Measurements from ENCODE around the gene KIF6. TPM values are rescaled to one million over a fixed set of nuclear protein-coding genes. Genes with fewer than 3 reads are reported as not detected.

Gene KIF6
- total and polyA plus RNA-seq, 2 donors (not counting 1 experiment from before 2014, with no cell fraction given) = not detected

DNA sequence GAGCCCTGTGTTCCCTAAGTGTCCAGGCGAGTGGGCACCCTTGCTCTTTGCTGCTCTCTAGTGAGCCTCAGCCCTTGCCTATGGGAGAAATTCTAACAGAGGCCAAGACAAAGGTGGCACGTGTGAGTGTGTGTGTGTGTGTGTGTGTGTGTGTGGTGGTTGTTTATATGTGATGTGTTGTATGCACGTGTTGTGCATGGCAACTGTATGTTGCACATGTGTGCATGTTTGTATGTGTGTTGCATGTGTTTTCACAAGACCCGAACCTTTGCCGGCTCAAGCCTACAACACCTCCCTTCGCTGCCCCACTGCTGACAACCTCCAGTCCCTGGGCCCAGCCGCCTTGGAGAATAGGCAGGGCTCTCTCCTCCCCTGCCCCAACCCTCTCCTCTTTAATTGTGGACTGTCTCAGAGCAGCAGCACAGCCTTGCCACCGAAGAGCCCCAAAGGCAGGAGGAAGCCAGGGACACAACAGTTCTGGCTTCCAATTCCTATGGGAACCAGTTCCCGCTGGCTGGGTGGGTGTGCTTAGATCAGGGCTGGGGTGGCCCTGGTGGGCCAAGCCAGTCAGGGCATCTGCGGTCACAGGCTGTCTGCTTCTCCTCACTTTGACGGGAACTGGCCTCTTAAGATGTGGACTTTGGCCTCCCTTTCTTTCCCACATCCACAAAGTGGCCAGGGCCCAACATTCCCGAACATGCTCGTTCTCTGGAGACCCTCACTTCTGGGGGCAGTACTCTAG lies 405.4 kb downstream of the KIF6 start:
- Mint-ChIP-seq H3K4me1 (peaks cover 8% of the 10 kb centered on the region), H3K4me3 (no peak overlapping the region), H3K27me3 (peaks cover 32% of the 10 kb centered on the region), H3K9me3 (ENCODE audit: insufficient read depth) (no peaks in the 10 kb centered on the region), H3K27ac (no peak overlapping the region)
- ATAC-seq (ENCODE audit: low read depth) (no peak), DNase-seq (no peak)
- TF ChIP-seq, protein P1, sequence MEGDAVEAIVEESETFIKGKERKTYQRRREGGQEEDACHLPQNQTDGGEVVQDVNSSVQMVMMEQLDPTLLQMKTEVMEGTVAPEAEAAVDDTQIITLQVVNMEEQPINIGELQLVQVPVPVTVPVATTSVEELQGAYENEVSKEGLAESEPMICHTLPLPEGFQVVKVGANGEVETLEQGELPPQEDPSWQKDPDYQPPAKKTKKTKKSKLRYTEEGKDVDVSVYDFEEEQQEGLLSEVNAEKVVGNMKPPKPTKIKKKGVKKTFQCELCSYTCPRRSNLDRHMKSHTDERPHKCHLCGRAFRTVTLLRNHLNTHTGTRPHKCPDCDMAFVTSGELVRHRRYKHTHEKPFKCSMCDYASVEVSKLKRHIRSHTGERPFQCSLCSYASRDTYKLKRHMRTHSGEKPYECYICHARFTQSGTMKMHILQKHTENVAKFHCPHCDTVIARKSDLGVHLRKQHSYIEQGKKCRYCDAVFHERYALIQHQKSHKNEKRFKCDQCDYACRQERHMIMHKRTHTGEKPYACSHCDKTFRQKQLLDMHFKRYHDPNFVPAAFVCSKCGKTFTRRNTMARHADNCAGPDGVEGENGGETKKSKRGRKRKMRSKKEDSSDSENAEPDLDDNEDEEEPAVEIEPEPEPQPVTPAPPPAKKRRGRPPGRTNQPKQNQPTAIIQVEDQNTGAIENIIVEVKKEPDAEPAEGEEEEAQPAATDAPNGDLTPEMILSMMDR (IDR thresholded peaks at IDR 0.05) = no peak
- no peak for TF ChIP-seq EZH2 (IDR thresholded peaks at IDR 0.05; ENCODE audit: borderline replicate concordance, insufficient read depth, low read depth, low read length, poor library complexity, severe bottlenecking)
- Histone ChIP-seq H3K9ac (ENCODE audit: low read length) (no peak overlapping the region), H3K36me3 (replicated peaks in 1 of 2; ENCODE audit: control extremely low read depth in 1 of 2, control insufficient read depth in 1 of 2, extremely low read depth in 1 of 2, insufficient read depth in 2 of 2, low read length in 1 of 2) (no peaks in the 10 kb centered on the region), H3K79me2 (ENCODE audit: control insufficient read depth, insufficient read depth, low read length) (no peaks in the 10 kb centered on the region), H4K20me1 (ENCODE audit: control insufficient read depth, insufficient read depth, low read length, poor library complexity, severe bottlenecking) (no peaks in the 10 kb centered on the region), H2AFZ (ENCODE audit: insufficient read depth, low read depth, low read length, poor library complexity, severe bottlenecking) (no peak overlapping the region), H3K27ac (ENCODE audit: low read length in 2 of 2) (no peak overlapping the region), H3K4me3 (ENCODE audit: control extremely low read depth in 1 of 5, extremely low read depth in 1 of 5, insufficient read depth in 1 of 5, low read depth in 2 of 5, low read length in 4 of 5) (no peak overlapping the region), H3K27me3 (replicated peaks in 1 of 4; ENCODE audit: control extremely low read depth in 1 of 4, control insufficient read depth in 3 of 4, insufficient read depth in 4 of 4, low read length in 3 of 4) (peaks cover 0 to 11% (median under 1%) of the 10 kb centered on the region in 4 experiments), H3K9me3 (ENCODE audit: control extremely low read depth in 1 of 3, control insufficient read depth in 2 of 3, insufficient read depth in 1 of 3, low read length in 2 of 3) (peaks cover 0 to 4% (median 0%) of the 10 kb centered on the region in 3 donors), H3K4me1 (ENCODE audit: control insufficient read depth in 2 of 2, insufficient read depth in 2 of 2, low read length in 2 of 2) (peaks cover under 1 to 13% of the 10 kb centered on the region in 2 donors), H3K4me2 (replicated peaks; ENCODE audit: low read depth, low read length, poor library complexity, severe bottlenecking) (no peak overlapping the region)
- POLR2A ChIA-PET = no interaction called here
- intact Hi-C loops (cut with micrococcal nuclease) = no loop called here
- WGBS (ENCODE audit: insufficient coverage) = 78% methylated on average over 11 of the region's 13 CpGs
- CTCF ChIA-PET = no interaction called here

DNA sequence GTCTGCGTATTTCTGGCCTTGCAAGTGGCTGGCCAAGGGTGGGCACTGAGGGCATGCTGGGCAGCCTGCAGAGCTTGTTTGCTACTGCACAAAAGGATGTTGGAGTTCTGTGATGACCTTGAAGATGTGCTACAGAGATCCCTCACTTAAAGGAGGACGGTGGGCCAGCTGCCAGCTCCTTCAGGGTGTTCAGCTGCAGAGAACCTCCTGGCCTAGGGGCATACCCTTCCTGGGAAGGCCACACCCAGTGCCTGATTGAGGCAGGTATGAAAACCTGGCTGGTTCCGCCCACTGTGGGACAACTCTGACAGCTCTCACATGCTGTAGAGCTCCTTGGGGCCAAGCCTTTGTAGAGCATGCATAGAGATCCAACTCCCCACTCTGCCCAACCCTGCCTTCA lies 408.0 kb downstream of the KIF6 start:
- DNase-seq (no peak), ATAC-seq (ENCODE audit: low read depth) (no peak)
- H3K27ac ChIP-seq (ENCODE audit: low read length in 2 of 2) = no peak overlapping the region
- H2AFZ ChIP-seq (ENCODE audit: insufficient read depth, low read depth, low read length, poor library complexity, severe bottlenecking) = no peak overlapping the region
- TF ChIP-seq EZH2 (IDR thresholded peaks at IDR 0.05; ENCODE audit: borderline replicate concordance, insufficient read depth, low read depth, low read length, poor library complexity, severe bottlenecking) = no peak
- TF ChIP-seq, protein P1 (IDR thresholded peaks at IDR 0.05) = no peak
- Mint-ChIP-seq H3K9me3 (ENCODE audit: insufficient read depth) (no peaks in the 10 kb centered on the region), H3K4me1 (peaks cover 22% of the 10 kb centered on the region), H3K4me3 (no peak overlapping the region), H3K27me3 (peaks cover 24% of the 10 kb centered on the region), H3K27ac (no peak overlapping the region)
- no peaks in the 10 kb centered on the region for H3K36me3 ChIP-seq (replicated peaks in 1 of 2; ENCODE audit: control extremely low read depth in 1 of 2, control insufficient read depth in 1 of 2, extremely low read depth in 1 of 2, insufficient read depth in 2 of 2, low read length in 1 of 2)
- H3K9me3 ChIP-seq (ENCODE audit: control extremely low read depth in 1 of 3, control insufficient read depth in 2 of 3, insufficient read depth in 1 of 3, low read length in 2 of 3) = peaks cover 0 to 9% (median 0%) of the 10 kb centered on the region in 3 donors
- peaks cover 23 to 34% of the 10 kb centered on the region in 2 donors for H3K4me1 ChIP-seq (ENCODE audit: control insufficient read depth in 2 of 2, insufficient read depth in 2 of 2, low read length in 2 of 2)
- intact Hi-C loops (cut with micrococcal nuclease) = no loop called here
- ChIA-PET POLR2A (no interaction called here), CTCF (no interaction called here)
- H3K9ac ChIP-seq (ENCODE audit: low read length) = no peak overlapping the region
- no peak overlapping the region for H3K4me3 ChIP-seq (ENCODE audit: control extremely low read depth in 1 of 5, extremely low read depth in 1 of 5, insufficient read depth in 1 of 5, low read depth in 2 of 5, low read length in 4 of 5)
- 89% methylated on average over 3 of the region's 3 CpGs for WGBS (ENCODE audit: insufficient coverage)
- H3K79me2 ChIP-seq (ENCODE audit: control insufficient read depth, insufficient read depth, low read length) = no peaks in the 10 kb centered on the region
- peaks cover 0 to 35% (median 14%) of the 10 kb centered on the region in 4 experiments for H3K27me3 ChIP-seq (replicated peaks in 1 of 4; ENCODE audit: control extremely low read depth in 1 of 4, control insufficient read depth in 3 of 4, insufficient read depth in 4 of 4, low read length in 3 of 4)
- no peak overlapping the region for H3K4me2 ChIP-seq (replicated peaks; ENCODE audit: low read depth, low read length, poor library complexity, severe bottlenecking)
- no peaks in the 10 kb centered on the region for H4K20me1 ChIP-seq (ENCODE audit: control insufficient read depth, insufficient read depth, low read length, poor library complexity, severe bottlenecking)

Measured in B cell (primary cell).